ENCODE measurements around the gene SRPRB.

- no peak for TF ChIP-seq CTCF (conservative IDR thresholded peaks at IDR 0.05)
- no peak for TF ChIP-seq ZFX (IDR thresholded peaks at IDR 0.05)
Observed at GRCh38 chr3:133773732-133774131, 31.9 kb upstream of the SRPRB start.
